Stimulated activated CD4-positive, alpha-beta T cell treated with anti-CD3 and anti-CD28 coated beads, TNF-alpha, amount 100 ng/mL, for 24 hours (primary cell): ENCODE results near the gene DUSP18.
A peak's percentile ranks its signal among the peaks of the same experiment; 100 is the strongest.

Experiments used
- DNase-seq, 3 experiments: peaks; one replicate each; pipeline ENCODE4 v3.0.0-alpha.2; 2020; ENCODE audit warnings: low read depth in 3 of 3

Gene DUSP18

DNA sequence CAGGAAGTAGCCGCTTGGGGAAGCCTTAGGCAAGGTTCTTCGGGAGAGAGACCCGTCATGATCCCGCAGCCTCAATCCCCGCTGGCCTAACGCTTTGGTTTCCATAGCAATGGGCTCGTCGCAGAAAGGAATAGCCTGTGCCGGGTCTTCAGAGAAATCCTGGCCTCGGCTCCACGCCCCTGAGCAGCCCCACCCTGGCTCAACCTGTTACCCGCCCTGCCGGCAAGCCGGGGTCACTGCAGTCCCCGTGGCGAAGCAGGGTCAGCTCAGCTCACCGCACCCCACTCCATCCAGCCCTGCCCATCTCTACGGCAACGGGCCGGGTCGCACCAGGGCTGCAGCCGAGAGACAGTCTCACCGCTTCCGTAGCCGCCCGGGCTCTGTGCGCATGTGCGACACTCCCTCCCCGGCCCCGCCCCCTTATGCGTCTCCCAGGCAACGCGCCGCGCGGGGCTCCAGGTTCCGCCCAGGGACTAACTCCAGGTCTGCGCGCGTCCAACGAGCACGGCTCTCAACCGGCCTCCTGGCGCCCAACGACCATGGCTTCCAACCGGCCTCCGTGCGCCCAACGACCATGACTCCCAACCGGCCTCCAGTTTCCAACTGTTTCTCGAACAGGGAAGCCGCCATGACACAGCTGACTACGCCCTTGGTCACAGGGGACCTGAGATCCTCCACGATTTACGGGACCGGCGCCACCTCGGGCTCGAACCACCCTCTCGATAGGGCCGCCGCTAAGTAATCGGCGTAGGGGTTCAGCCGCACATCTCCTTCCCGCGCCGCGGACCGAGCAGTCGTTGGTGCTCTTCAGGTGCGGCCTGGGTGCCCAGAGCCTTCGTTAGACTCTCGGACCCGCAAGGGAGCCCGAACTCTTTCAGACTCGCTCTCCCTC, at the start of gene DUSP18:
Gene DUSP18, minus strand, starts transcription at position 382 of the 892 bp plus-strand sequence. CDS start 3,872 bp downstream, outside the sequence.
- peak; percentile 87 to 92 (median 90) for DNase-seq

DNA sequence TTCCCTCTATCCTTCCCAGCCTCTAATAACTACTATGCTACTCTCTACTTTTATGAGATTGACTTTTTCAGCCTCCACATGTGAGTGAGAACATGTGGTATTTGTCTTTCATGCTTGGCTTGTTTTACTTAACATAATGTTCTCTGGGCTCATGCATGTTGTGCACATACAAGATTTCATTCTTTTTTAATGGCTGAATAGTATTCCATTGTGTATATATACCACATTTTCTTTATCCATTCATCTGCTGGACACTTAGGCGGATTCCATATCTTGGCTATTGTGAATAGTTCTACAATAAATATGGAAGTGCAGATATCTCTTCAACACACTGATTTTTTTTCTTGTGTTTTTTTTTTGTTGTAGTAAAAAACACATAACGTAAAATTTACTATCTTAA, 46.4 kb upstream of the DUSP18 start:
- no peak for DNase-seq

DNA sequence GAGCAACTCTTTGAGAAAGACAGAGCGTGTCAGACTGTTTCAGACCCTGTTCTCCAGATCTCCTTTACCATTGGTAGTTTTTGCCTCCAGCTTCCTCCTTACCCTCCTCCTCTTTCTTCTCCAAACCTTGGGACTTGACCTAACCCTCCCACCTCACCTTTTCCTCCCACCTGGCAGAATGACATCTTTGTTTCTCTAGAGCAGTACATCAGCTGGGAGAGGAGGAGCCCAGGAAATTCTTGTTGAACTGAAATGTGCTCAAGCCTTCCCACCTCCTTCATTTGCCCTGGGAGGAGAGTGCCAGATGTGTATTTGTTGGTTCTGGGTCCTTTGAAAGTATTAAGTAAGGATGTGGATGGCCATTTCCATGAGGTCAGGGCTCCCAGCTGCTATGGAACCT, 44.4 kb upstream of the DUSP18 start:
- no peak for DNase-seq

DNA sequence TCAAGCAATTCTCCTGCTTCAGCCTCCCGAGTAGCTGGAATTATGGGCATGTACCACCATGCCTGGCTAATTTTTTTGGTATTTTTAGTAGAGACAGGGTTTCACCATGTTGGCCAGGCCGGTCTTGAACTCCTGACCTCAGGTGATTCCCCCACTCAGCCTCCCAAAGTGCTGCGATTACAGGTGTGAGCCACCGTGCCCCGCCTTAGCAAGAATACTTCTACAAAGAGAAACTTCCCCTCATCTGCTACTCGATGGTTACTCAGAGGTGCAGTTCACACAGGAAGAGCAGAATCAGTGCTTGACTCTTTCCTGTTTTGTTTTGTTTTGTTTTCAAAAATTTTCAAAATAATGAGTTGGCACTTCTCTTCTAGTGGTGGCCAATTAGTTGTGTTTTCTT, 42.3 kb upstream of the DUSP18 start:
- DNase-seq: peak in 1 of 3 experiments; percentile 26

DNA sequence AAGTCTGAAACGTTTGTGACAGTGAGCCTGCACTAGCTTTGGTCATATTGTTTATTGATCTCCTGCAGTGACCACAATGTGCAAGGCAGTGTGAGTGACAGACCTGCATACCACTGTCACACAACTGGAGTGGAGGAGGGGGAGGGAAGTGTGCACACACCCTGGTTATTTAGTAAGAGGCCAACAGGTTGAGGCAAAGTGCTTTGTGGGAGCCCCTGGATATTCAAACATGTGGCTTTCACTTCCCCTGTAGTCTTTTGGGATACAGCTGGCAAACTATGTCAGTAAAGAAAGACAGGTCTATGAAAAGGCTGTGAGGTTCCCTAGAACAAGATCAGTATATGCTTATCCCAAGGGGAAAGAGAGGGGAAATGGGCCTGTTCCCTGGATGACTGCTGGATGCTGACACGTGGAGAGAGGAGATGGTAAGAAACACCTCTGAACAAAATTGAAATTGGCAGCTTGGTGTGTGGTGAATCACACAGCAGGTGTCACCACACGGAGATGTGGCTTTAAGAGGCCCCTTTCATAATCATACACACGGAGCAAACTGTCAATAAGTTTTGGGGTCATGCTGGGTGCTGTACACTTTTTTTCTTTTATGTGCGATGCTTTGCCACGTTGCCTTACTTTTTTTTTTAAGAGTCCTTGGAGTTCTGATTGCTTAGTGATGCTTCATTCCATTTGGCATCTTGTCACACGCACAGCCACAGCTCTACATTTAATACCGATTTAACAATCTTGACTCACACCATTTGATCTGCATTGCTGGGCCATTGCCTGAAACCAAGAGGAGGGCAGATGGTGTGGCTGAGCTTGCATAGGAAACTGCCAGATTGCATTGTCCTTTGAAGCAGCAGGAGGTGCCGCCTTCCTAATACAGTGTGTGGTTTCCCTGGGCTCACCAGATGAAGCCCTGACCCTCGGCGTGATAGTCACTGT, 38.3 kb upstream of the DUSP18 start:
- DNase-seq: no peak

- DNase-seq: no peak
Measured at GRCh38 chr22:30704978-30705377, 37.3 kb upstream of the DUSP18 start.

- DNase-seq: no peak
Measured at GRCh38 chr22:30702856-30703255, 35.2 kb upstream of the DUSP18 start.

DNA sequence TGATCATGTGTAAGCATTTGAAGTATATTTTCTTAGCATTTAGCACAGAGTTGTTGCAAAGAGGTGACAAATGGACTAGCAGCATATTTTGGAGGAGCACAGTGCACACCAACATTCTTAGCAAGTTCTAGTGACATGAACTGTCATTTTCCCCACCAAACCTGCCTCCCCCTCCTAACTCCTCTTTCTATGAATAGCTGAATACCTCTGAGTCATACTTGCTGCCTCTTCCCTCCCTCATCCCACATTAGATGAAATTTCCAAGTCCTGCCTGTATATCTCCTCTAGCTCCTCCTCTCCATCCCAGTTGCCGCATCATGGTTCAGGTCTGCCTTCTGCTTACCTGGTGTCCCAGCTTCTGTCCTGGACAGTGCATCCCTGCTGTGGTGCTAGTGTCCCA, 34.2 kb upstream of the DUSP18 start:
- DNase-seq: no peak

GRCh38 chr22:30697975-30698374, 30.3 kb upstream of the DUSP18 start:
- DNase-seq: no peak

- no peak for DNase-seq
Measured at GRCh38 chr22:30695871-30696655, 28.4 kb upstream of the DUSP18 start.

- no peak for DNase-seq
Measured at GRCh38 chr22:30695351-30695851, 27.7 kb upstream of the DUSP18 start.

- peak in 1 of 3 experiments; percentile 29 for DNase-seq
Measured at GRCh38 chr22:30694640-30695350, 27.1 kb upstream of the DUSP18 start, which contains the start of gene OSBP2. Gene OSBP2 (plus strand): TSS chr22:30694874. CDS start chr22:30694910, 36 bp downstream.

DNA sequence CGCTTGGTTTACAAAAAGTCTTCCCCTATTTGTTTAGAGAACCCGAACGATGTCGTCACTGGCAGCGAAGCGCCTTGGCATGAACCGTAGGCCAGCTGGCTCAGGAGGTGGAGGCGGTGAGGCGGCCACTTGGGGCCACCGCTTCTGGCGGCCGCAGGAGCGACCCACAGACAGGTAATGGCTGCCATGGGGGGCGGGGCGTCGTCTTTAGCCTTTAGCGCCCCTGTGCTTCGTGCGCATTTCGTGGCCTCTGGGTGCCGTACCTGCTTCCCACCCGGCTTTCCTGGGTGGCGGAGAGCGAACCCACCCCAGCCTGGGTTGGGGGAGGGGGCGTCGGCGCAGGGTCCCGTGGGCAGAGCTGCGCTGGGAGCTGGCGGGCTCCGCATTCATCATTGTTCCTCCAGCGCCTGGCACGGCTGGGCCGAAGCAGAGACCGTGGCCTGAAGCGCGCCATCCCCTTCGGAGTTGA, 26.5 kb upstream of the DUSP18 start:
- peak; percentile 23 to 59 (median 27) for DNase-seq

GRCh38 chr22:30691204-30691603, 23.5 kb upstream of the DUSP18 start:
- no peak for DNase-seq

DNA sequence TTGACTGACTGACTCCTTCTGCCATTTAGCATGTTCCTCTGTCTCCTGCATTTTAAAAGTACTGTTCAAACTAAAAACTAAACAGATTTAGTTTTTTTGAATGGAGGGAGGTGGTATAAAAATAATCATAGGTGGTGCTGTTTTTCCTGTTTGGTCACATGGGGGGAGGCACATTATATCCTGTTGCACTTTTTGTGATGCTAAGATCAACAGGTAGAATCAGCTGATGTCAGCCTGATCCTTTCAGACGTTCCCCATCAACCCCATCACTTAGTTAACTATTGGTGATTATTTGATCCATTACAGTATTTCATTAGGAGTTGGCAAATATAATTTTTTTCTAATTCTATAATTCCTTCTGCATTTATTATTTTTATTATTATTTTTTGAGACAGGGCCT, 21.9 kb upstream of the DUSP18 start:
- DNase-seq: no peak

- no peak for DNase-seq
Measured at GRCh38 chr22:30687358-30687757, 19.7 kb upstream of the DUSP18 start.

DNA sequence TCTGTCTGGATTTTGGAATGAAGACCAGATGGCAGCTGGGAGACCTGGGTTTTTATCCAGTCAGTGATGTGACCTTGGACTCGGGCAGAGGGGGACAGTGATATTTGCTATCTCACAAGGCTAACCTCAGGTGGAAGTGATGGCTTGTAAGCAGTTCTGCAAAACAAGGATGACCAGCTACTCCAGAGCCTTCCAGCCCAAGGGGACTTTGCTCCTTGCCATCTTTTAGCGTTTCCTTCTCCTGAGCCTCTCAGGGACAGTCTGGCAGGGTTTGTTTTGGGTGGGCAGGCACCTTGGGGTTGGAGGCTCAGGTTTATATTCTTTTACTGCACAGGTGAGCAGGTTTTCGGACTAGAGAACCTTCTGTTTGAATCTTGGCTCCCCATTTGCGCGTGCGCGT, 17.5 kb upstream of the DUSP18 start:
- DNase-seq: no peak

- no peak for DNase-seq
Measured at GRCh38 chr22:30681831-30682230, 14.2 kb upstream of the DUSP18 start.

DNA sequence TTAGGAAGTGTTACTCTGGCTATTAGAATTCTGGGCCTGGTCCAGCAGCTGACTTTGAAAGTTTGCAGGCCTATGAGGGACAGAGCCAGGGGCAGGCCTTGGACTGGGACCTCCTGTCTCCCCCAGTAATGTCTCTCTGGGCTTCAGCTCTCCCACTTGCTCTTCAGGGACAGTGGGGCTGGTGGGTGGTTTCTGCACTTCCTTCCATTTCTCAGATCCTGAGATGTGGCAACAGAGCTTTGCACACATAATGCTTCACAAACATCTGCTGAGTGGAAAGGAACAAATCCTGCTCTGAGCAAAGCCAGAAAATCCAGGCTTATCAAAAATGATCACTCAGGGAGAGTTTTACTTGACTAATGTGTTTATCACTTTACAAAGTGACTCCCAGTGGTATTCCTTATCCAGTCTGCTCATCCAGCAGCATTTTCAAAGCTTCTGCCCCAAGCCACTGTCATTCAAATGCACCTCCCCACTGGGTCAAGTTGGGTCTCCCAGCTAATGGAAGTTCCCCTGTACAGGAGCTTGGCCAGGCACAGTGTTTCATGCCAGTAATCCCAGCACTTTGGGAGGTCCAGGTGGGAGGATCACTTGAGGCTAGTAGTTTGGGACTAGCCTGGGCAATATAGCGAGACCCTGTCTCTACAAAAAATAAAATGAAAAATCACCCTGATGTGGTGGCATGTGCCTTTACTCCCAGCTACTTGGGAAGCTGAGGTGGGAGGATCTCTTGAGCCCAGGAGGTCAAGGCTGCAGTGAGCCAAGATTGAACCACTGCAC, 13.5 kb upstream of the DUSP18 start:
- no peak for DNase-seq
